Measurements from ENCODE around the gene PRSS1.

DNA sequence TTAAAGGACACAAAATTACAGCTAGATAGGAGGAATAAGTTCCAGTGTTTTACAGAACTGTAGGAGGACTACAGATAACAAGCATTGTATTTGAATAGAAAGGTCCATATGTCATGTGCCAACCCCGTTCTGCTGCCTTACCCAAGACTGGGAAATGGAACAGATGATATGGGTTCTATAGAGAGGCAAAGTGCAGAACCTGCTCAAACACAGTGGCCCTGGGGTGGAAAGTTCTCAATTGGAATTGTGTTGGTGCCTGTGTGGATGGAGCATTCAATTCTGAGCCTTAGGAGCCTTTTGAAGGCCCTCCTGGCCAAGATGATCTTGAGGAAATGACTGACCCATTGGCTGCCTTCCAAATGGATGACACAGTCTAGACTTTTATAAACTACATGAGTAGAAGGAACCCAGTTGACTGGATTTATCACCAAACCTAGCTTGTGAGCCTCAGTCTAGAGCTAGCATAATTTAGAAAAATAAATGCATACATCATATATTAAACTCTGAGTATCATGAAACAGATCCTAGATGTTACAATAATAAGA lies 4.1 kb upstream of the PRSS1 start:
- TF ChIP-seq CTCF (IDR thresholded peaks at IDR 0.05) (no peak), POLR2A (IDR thresholded peaks at IDR 0.05) (no peak)

Measured in Peyer's patch (tissue), 4 donors.